Measurements from ENCODE around the gene IRF2BP1. TPM values are rescaled to one million over a fixed set of nuclear protein-coding genes. Genes with fewer than 3 reads are reported as not detected.
"Not testable (repeated sequence)": the region's sequence is repeated elsewhere in the genome, so short reads cannot be mapped to it uniquely, and the experiment has no call there.

The IRF2BP1 gene
- total RNA-seq, 4 donors from 2014 or later = 25.9 to 47.0 (median 36.1) TPM

GRCh38 chr19:45899253-45899652, 13.3 kb upstream of the IRF2BP1 start:
- Histone ChIP-seq H3K4me3 (replicated peaks in 1 of 3) (no peak overlapping the region), H3K27me3 (no peaks in the 10 kb centered on the region), H3K36me3 (peaks cover 7 to 21% of the 10 kb centered on the region in 2 donors), H3K27ac (no peak overlapping the region), H3K9me3 (no peaks in the 10 kb centered on the region), H3K4me1 (peaks cover 14 to 23% of the 10 kb centered on the region in 2 donors)
- WGBS, 2 donors = 94 to 95% methylated on average over 7 of the region's 7 CpGs
- intact Hi-C loops (cut with DNase I) = loop anchor here (10.0 kb wide), 1 partner anchor 116 kb away; no protein-coding TSS in a partner anchor
- TF ChIP-seq CTCF (IDR thresholded peaks at IDR 0.05) (no peak), POLR2A (IDR thresholded peaks at IDR 0.05) (no peak)
- no peak for DNase-seq

- Histone ChIP-seq H3K36me3 (peaks cover 7 to 21% of the 10 kb centered on the region in 2 donors), H3K4me3 (replicated peaks in 1 of 3) (no peak overlapping the region), H3K27ac (no peak overlapping the region), H3K9me3 (no peaks in the 10 kb centered on the region), H3K27me3 (no peaks in the 10 kb centered on the region), H3K4me1 (peaks cover 8 to 17% of the 10 kb centered on the region in 2 donors)
- TF ChIP-seq CTCF (IDR thresholded peaks at IDR 0.05) = no peak
- no peak for TF ChIP-seq POLR2A (IDR thresholded peaks at IDR 0.05)
- intact Hi-C loops (cut with DNase I) = loop anchor here (10.0 kb wide), 1 partner anchor 117 kb away; no protein-coding TSS in a partner anchor
- DNase-seq = no peak
- 95 to 100% methylated on average over 7 to 8 of the region's 8 CpGs for WGBS, 2 donors
Observed at GRCh38 chr19:45897261-45897812, 11.4 kb upstream of the IRF2BP1 start.

GRCh38 chr19:45895983-45896599, 10.2 kb upstream of the IRF2BP1 start:
- not testable (repeated sequence) for H3K9me3 ChIP-seq; H3K27ac ChIP-seq; H3K27me3 ChIP-seq; DNase-seq; H3K4me3 ChIP-seq (replicated peaks in 1 of 3)
- Histone ChIP-seq H3K36me3 (peaks cover 7 to 21% of the 10 kb centered on the region in 2 donors), H3K4me1 (peaks cover 4 to 12% of the 10 kb centered on the region in 2 donors)
- intact Hi-C loops (cut with DNase I) = loop anchor here (10.0 kb wide), 1 partner anchor 119 kb away; no protein-coding TSS in a partner anchor
- WGBS, 2 donors = 89 to 92% methylated on average over 12 of the region's 12 CpGs

- DNase-seq = no peak
Observed at GRCh38 chr19:45895519-45895972, 9.6 kb upstream of the IRF2BP1 start.

GRCh38 chr19:45890877-45891276, 4.9 kb upstream of the IRF2BP1 start:
- Histone ChIP-seq H3K27me3 (no peaks in the 10 kb centered on the region), H3K4me1 (peaks cover 5% of the 10 kb centered on the region in 2 donors), H3K4me3 (replicated peaks in 1 of 3) (no peak overlapping the region), H3K9me3 (no peaks in the 10 kb centered on the region), H3K27ac (no peak overlapping the region), H3K36me3 (peaks cover 0 to 7% of the 10 kb centered on the region in 2 donors)
- TF ChIP-seq CTCF (IDR thresholded peaks at IDR 0.05) = no peak
- no peak for TF ChIP-seq POLR2A (IDR thresholded peaks at IDR 0.05)
- no peak for DNase-seq
- 89 to 100% methylated on average over 5 to 17 of the region's 17 CpGs for WGBS, 2 donors
- intact Hi-C loops (cut with DNase I) = loop anchor here (10.0 kb wide), 1 partner anchor 124 kb away; no protein-coding TSS in a partner anchor

More at GRCh38 chr19:45895519-45895972, 9.6 kb upstream of the IRF2BP1 start:
- Histone ChIP-seq H3K36me3 (peaks cover 7 to 21% of the 10 kb centered on the region in 2 donors), H3K9me3 (no peaks in the 10 kb centered on the region), H3K4me1 (peaks cover 0 to 7% of the 10 kb centered on the region in 2 donors), H3K27me3 (no peaks in the 10 kb centered on the region), H3K27ac (no peak overlapping the region), H3K4me3 (replicated peaks in 1 of 3) (no peak overlapping the region)
- WGBS, 2 donors = 79 to 85% methylated on average over 9 of the region's 9 CpGs
- TF ChIP-seq POLR2A (IDR thresholded peaks at IDR 0.05) (no peak), CTCF (IDR thresholded peaks at IDR 0.05) (no peak)
- intact Hi-C loops (cut with DNase I) = loop anchor here (10.0 kb wide), 1 partner anchor 119 kb away; no protein-coding TSS in a partner anchor

Data from thyroid gland (tissue), 4 donors.